Caco-2 (cell line): ENCODE data around the gene MYOZ2. TPM values are rescaled to one million over a fixed set of nuclear protein-coding genes. Genes with fewer than 3 reads are reported as not detected.
A peak's percentile ranks its signal among the peaks of the same experiment; 100 is the strongest.

Experiments used
- BruUV-seq: library from RNA; stranded (reverse); fragments of 400-500 nt; replicated peaks from 2 replicates; lab custom pipeline; 2021; lab: Mats Ljungman, UMichigan
- CTCF ChIA-PET: fragments of 300-600 bp; sonication (Branson Sonifier 250); formaldehyde crosslinking; loops from one replicate; lab custom pipeline; 2022; ENCODE audit warnings: antibody characterized with exemption; lab: Charles Lee
- POLR2A ChIA-PET: fragments of 300-600 bp; sonication (Branson Sonifier 250); formaldehyde crosslinking; loops from one replicate; lab custom pipeline; 2022; ENCODE audit warnings: antibody characterized with exemption; lab: Charles Lee
- DNase-seq, 2 experiments: peaks; one replicate each; pipeline versions ENCODE4 v3.0.0 to v3.0.0-alpha.2; 2020 to 2022
- H3K27me3 ChIP-seq: replicated peaks from 2 replicates; pipeline ENCODE4 v1.6.0; 2011; ENCODE audit warnings: low read length; ENCODE audit not compliant: control insufficient read depth, insufficient read depth
- H3K36me3 ChIP-seq: 2 replicates; pipeline ENCODE4 v1.5.1; 2011; ENCODE audit warnings: low read length; ENCODE audit not compliant: control insufficient read depth, insufficient read depth
- H3K4me1 ChIP-seq: fragments of 250-450 bp; sonication (Bioruptor Pico); 2 replicates; pipeline ENCODE4 v1.5.1; 2020; ENCODE audit warnings: mild to moderate bottlenecking
- H3K4me3 ChIP-seq: 2 replicates; pipeline ENCODE4 v1.5.1; 2011; ENCODE audit warnings: low read depth, mild to moderate bottlenecking, control low read depth, low read length
- H3K9me3 ChIP-seq: fragments of 250-450 bp; sonication (Bioruptor Pico); 2 replicates; pipeline ENCODE4 v1.5.1; 2020; ENCODE audit warnings: mild to moderate bottlenecking, moderate library complexity
- H3K27ac Mint-ChIP-seq: one replicate; pipeline ENCODE4 v1.8.0; 2022; ENCODE audit warnings: mixed read lengths; ENCODE audit not compliant: unreplicated experiment
- H3K27me3 Mint-ChIP-seq: one replicate; pipeline ENCODE4 v1.8.0; 2022; ENCODE audit warnings: mixed read lengths; ENCODE audit not compliant: insufficient read depth, unreplicated experiment
- H3K36me3 Mint-ChIP-seq: one replicate; pipeline ENCODE4 v1.8.0; 2022; ENCODE audit warnings: mild to moderate bottlenecking, mixed read lengths; ENCODE audit not compliant: insufficient read depth, unreplicated experiment
- H3K4me1 Mint-ChIP-seq: one replicate; pipeline ENCODE4 v1.8.0; 2022; ENCODE audit warnings: low read depth, mixed read lengths; ENCODE audit not compliant: unreplicated experiment
- H3K4me3 Mint-ChIP-seq: one replicate; pipeline ENCODE4 v1.8.0; 2022; ENCODE audit warnings: mild to moderate bottlenecking, moderate library complexity, mixed read lengths; ENCODE audit not compliant: unreplicated experiment
- H3K9me3 Mint-ChIP-seq: one replicate; pipeline ENCODE4 v1.8.0; 2022; ENCODE audit warnings: mixed read lengths; ENCODE audit not compliant: unreplicated experiment
- CTCF ChIP-seq, 2 experiments: fragments of 200-600 bp in 1 of 2; IDR thresholded peaks; 1 replicate in 1 of 2; 2 replicates in 1 of 2; pipeline versions ENCODE4 v1.5.1 to v1.8.0; 2011 to 2022; ENCODE audit warnings: antibody characterized with exemption in 1 of 2, control low read depth in 1 of 2, inconsistent platforms in 1 of 2, low read depth in 1 of 2, low read length in 1 of 2, mild to moderate bottlenecking in 1 of 2, moderate library complexity in 1 of 2; ENCODE audit not compliant: insufficient read depth in 1 of 2, severe bottlenecking in 1 of 2, unreplicated experiment in 1 of 2
- intact Hi-C: fragments of 100-400 bp; cut with micrococcal nuclease; formaldehyde crosslinking; loops from one replicate; pipeline ENCODE4 v1.10.0; 2022; ENCODE audit not compliant: unreplicated experiment
- total RNA-seq: library from RNA; stranded (reverse); gene quantifications from 2 replicates; pipeline ENCODE4 v1.2.3, GENCODE V29; 2022

Gene MYOZ2
- total RNA-seq, 1 experiment from 2014 or later, result 0.18 TPM

GRCh38 chr4:119212964-119213606, 77.5 kb downstream of the MYOZ2 start:
- Mint-ChIP-seq H3K4me1 (peaks cover 35% of the 10 kb centered on the region), H3K4me3 (peak overlapping the region; percentile 95), H3K27me3 (no peaks in the 10 kb centered on the region), H3K27ac (peak overlapping the region; percentile 99), H3K9me3 (no peaks in the 10 kb centered on the region), H3K36me3 (peaks cover 37% of the 10 kb centered on the region)
- H3K4me3 ChIP-seq, result peak overlapping the region; percentile 77
- peaks cover 13% of the 10 kb centered on the region for H3K4me1 ChIP-seq
- peak; percentile 87 to 88 for DNase-seq
- ChIA-PET POLR2A (interaction anchor here (0.7 to 2.4 kb wide), 10 partner anchors 42 to 187 kb away, joined by 3 to 17 read pairs (median 4); a partner anchor contains a TSS), CTCF (interaction anchor here (0.8 to 2.2 kb wide), 6 partner anchors 73 to 171 kb away, joined by 3 to 18 read pairs (median 4); a partner anchor contains a TSS)
- no peaks in the 10 kb centered on the region for H3K9me3 ChIP-seq
- TSS peak; percentile 42 for BruUV-seq
- H3K27me3 ChIP-seq, result no peaks in the 10 kb centered on the region
- intact Hi-C loops, result loop anchor here (1.0 to 5.0 kb wide), 7 partner anchors 73 to 230 kb away; a partner anchor contains a TSS
- peak in 1 of 2 experiments; percentile 48 for TF ChIP-seq CTCF (IDR thresholded peaks at IDR 0.05; ENCODE audit: insufficient read depth in 1 of 2, low read depth in 1 of 2, low read length in 1 of 2, severe bottlenecking in 1 of 2, unreplicated experiment in 1 of 2)
- H3K36me3 ChIP-seq, result no peaks in the 10 kb centered on the region

GRCh38 chr4:119218093-119218492, 82.5 kb downstream of the MYOZ2 start:
- no peak for DNase-seq
- H3K9me3 Mint-ChIP-seq, result peaks cover 8% of the 10 kb centered on the region
- peaks cover 51% of the 10 kb centered on the region for H3K36me3 Mint-ChIP-seq
- no peak overlapping the region for H3K4me3 ChIP-seq
- H3K27ac Mint-ChIP-seq, result no peak overlapping the region
- no peaks in the 10 kb centered on the region for H3K9me3 ChIP-seq
- intact Hi-C loops, result no loop called here
- no TSS peak for BruUV-seq
- TF ChIP-seq CTCF (IDR thresholded peaks at IDR 0.05; ENCODE audit: insufficient read depth in 1 of 2, low read depth in 1 of 2, low read length in 1 of 2, severe bottlenecking in 1 of 2, unreplicated experiment in 1 of 2), result no peak
- no peak overlapping the region for H3K4me3 Mint-ChIP-seq
- 0 out of 2 replicates have a peak, but pooled peaks cover 5% of the 10 kb centered on the region for H3K4me1 ChIP-seq
- H3K36me3 ChIP-seq, result no peaks in the 10 kb centered on the region
- H3K27me3 Mint-ChIP-seq, result no peaks in the 10 kb centered on the region
- CTCF ChIA-PET, result no interaction called here
- POLR2A ChIA-PET, result no interaction called here
- peaks cover 25% of the 10 kb centered on the region for H3K4me1 Mint-ChIP-seq
- H3K27me3 ChIP-seq, result no peaks in the 10 kb centered on the region

GRCh38 chr4:119221412-119221811, 85.8 kb downstream of the MYOZ2 start:
- BruUV-seq, result no TSS peak
- intact Hi-C loops, result no loop called here
- no peak for TF ChIP-seq CTCF (IDR thresholded peaks at IDR 0.05; ENCODE audit: insufficient read depth in 1 of 2, low read depth in 1 of 2, low read length in 1 of 2, severe bottlenecking in 1 of 2, unreplicated experiment in 1 of 2)
- H3K27ac Mint-ChIP-seq, result no peak overlapping the region
- H3K4me1 Mint-ChIP-seq, result peaks cover 25% of the 10 kb centered on the region
- Histone ChIP-seq H3K27me3 (no peaks in the 10 kb centered on the region), H3K9me3 (no peaks in the 10 kb centered on the region), H3K4me1 (0 out of 2 replicates have a peak, but pooled peaks cover 5% of the 10 kb centered on the region), H3K36me3 (no peaks in the 10 kb centered on the region), H3K4me3 (no peak overlapping the region)
- peaks cover 8% of the 10 kb centered on the region for H3K9me3 Mint-ChIP-seq
- ChIA-PET POLR2A (no interaction called here), CTCF (no interaction called here)
- H3K27me3 Mint-ChIP-seq, result no peaks in the 10 kb centered on the region
- H3K4me3 Mint-ChIP-seq, result no peak overlapping the region
- H3K36me3 Mint-ChIP-seq, result peaks cover 66% of the 10 kb centered on the region
- DNase-seq, result no peak
